ENCODE measurements around the gene RFX2. TPM values are rescaled to one million over a fixed set of nuclear protein-coding genes. Genes with fewer than 3 reads are reported as not detected.

The RFX2 gene
- total RNA-seq, 1 experiment from 2014 or later, result 3.7 TPM

DNA sequence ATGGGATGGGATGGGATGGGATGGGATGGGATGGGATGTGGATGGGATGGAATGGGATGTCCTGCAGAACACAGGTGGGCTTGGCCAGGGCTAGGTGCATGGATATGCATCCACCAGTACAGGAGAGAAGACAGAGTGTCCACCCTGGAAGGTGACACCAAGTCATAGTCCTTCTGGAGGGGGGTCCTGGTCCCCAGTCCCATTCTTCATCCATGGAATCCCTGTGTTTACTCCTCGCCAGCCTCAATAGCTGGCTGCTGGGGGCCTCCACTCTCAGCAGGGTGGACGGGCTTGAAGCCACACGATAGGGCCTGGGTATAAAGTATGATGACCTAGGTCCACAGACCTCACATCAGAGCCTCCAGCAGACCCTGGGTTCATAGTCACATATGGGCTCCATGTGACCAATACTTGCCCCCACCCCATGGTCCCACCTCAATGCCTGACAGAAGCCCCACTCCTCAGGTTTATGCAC lies 40.1 kb downstream of the RFX2 start:
- DNase-seq, result no peak
- H2BK5ac ChIP-seq (ENCODE audit: insufficient read length, low read length), result no peak overlapping the region
- H2AK5ac ChIP-seq (ENCODE audit: insufficient read length, low read length), result no peak overlapping the region
- H3K18ac ChIP-seq (ENCODE audit: insufficient read length, low read depth, low read length), result no peak overlapping the region
- no peak overlapping the region for H2BK20ac ChIP-seq (ENCODE audit: low read depth, low read length, poor library complexity, severe bottlenecking)
- H3K79me2 ChIP-seq (ENCODE audit: insufficient read depth, low read length), result no peaks in the 10 kb centered on the region
- Mint-ChIP-seq H3K9me3 (peaks cover 4 to 6% of the 10 kb centered on the region in 2 experiments), H3K36me3 (ENCODE audit: insufficient read depth in 1 of 3, low read depth in 3 of 3) (no peaks in the 10 kb centered on the region; a peak in 1 of 7 replicates), H3K27me3 (ENCODE audit: low read depth) (peaks cover 35% of the 10 kb centered on the region), H3K27ac (no peak overlapping the region), H3K4me3 (no peak overlapping the region), H3K4me1 (peaks cover 12 to 16% of the 10 kb centered on the region in 2 experiments)
- no peak for TF ChIP-seq CTCF (conservative IDR thresholded peaks at IDR 0.05)
- H4K91ac ChIP-seq (ENCODE audit: insufficient read length, low read depth, low read length), result no peak overlapping the region
- peaks cover 4% of the 10 kb centered on the region for H3K4me1 ChIP-seq (ENCODE audit: insufficient read depth, low read length)
- H3K14ac ChIP-seq (ENCODE audit: insufficient read depth, low read length), result no peak overlapping the region
- no CpG with 5 or more reads among the region's 3 CpGs for WGBS (ENCODE audit: extremely low coverage, insufficient read length, low lambda C conversion rate)
- no peaks in the 10 kb centered on the region for H3K27me3 ChIP-seq (ENCODE audit: insufficient read depth, low read length)
- no peaks in the 10 kb centered on the region for H3K9me3 ChIP-seq (ENCODE audit: control insufficient read depth, low read depth, low read length)
- no peak overlapping the region for H4K5ac ChIP-seq (ENCODE audit: insufficient read length, low read depth, low read length)
- no peak overlapping the region for H3K4ac ChIP-seq (ENCODE audit: low read depth, low read length)
- H3K23ac ChIP-seq (ENCODE audit: insufficient read length, low read depth, low read length), result no peak overlapping the region
- no peak overlapping the region for H3K9ac ChIP-seq (ENCODE audit: extremely low read depth, insufficient read length, low read length)
- H2BK120ac ChIP-seq (ENCODE audit: low read depth, low read length, poor library complexity, severe bottlenecking), result no peak overlapping the region
- no peak overlapping the region for H2BK15ac ChIP-seq (ENCODE audit: low read depth, low read length)
- H4K20me1 ChIP-seq (ENCODE audit: control insufficient read depth, insufficient read depth, insufficient read length), result no peaks in the 10 kb centered on the region
- no peak overlapping the region for H3K27ac ChIP-seq (ENCODE audit: insufficient read length, low read depth, low read length)
- no peaks in the 10 kb centered on the region for H3K79me1 ChIP-seq (ENCODE audit: insufficient read depth, low read depth, low read length, poor library complexity, severe bottlenecking)
- H4K8ac ChIP-seq (replicated peaks; ENCODE audit: insufficient read length, low read depth, low read length), result no peak overlapping the region
- H2AFZ ChIP-seq (ENCODE audit: low read length), result no peak overlapping the region
- H3K4me2 ChIP-seq (ENCODE audit: insufficient read depth, insufficient read length, low read length), result no peak overlapping the region
- H2BK12ac ChIP-seq (ENCODE audit: insufficient read length, low read depth, low read length), result no peak overlapping the region
- H3T11ph ChIP-seq (ENCODE audit: low read length), result no peak overlapping the region
- H3K23me2 ChIP-seq (ENCODE audit: insufficient read length, low read depth, low read length, poor library complexity, severe bottlenecking), result no peaks in the 10 kb centered on the region
- H3K56ac ChIP-seq (ENCODE audit: insufficient read length, low read depth, low read length), result no peak overlapping the region
